Stimulated activated CD4-positive, alpha-beta T cell treated with anti-CD3 and anti-CD28 coated beads, Interleukin-15, amount 100 ng/mL, for 1 hour (primary cell): Measurements from ENCODE around the gene NALCN.

Experiments used
- DNase-seq, 2 donors: peaks; one replicate each; pipeline ENCODE4 v3.0.0-alpha.2; 2020; ENCODE audit warnings: low read depth in 1 of 2, low spot score in 1 of 2

Gene NALCN

GRCh38 chr13:101036546-101036945 lies 379.8 kb downstream of the NALCN start:
- DNase-seq = no peak

- DNase-seq = no peak
Observed at GRCh38 chr13:101035119-101035620, 381.1 kb downstream of the NALCN start.

- DNase-seq = no peak
Observed at GRCh38 chr13:101026736-101027398, 389.4 kb downstream of the NALCN start.

GRCh38 chr13:101026328-101026727 lies 390.0 kb downstream of the NALCN start:
- no peak for DNase-seq

GRCh38 chr13:101025925-101026324 lies 390.4 kb downstream of the NALCN start:
- DNase-seq = no peak

- no peak for DNase-seq
Observed at GRCh38 chr13:101025519-101025918, 390.8 kb downstream of the NALCN start.

GRCh38 chr13:101019126-101019525 lies 397.2 kb downstream of the NALCN start:
- DNase-seq = no peak

- no peak for DNase-seq
Observed at GRCh38 chr13:101018720-101019119, 397.6 kb downstream of the NALCN start.

GRCh38 chr13:101017123-101017872 lies 399.0 kb downstream of the NALCN start:
- no peak for DNase-seq

GRCh38 chr13:101016475-101016874 lies 399.8 kb downstream of the NALCN start:
- no peak for DNase-seq

GRCh38 chr13:101013245-101013644 lies 403.1 kb downstream of the NALCN start:
- no peak for DNase-seq

GRCh38 chr13:101010100-101010499 lies 406.2 kb downstream of the NALCN start:
- no peak for DNase-seq

GRCh38 chr13:101007245-101007644 lies 409.1 kb downstream of the NALCN start:
- no peak for DNase-seq
